HUES64 (cell line): ENCODE measurements around the gene CNTROB.

Experiments used
- H3K27ac ChIP-seq: 2 replicates; pipeline ENCODE4 v1.7.0; 2013; ENCODE audit warnings: low read depth, low read length, inconsistent platforms
- H3K27me3 ChIP-seq: 2 replicates; pipeline ENCODE4 v1.6.1; 2013; ENCODE audit warnings: mild to moderate bottlenecking, low read length; ENCODE audit not compliant: insufficient read depth
- H3K36me3 ChIP-seq: 2 replicates; pipeline ENCODE4 v1.6.1; 2013; ENCODE audit warnings: mild to moderate bottlenecking, low read length; ENCODE audit not compliant: insufficient read depth
- H3K4me1 ChIP-seq: 2 replicates; pipeline ENCODE4 v1.6.1; 2013; ENCODE audit warnings: mild to moderate bottlenecking, low read length, moderate library complexity; ENCODE audit not compliant: insufficient read depth
- H3K4me3 ChIP-seq: 2 replicates; pipeline ENCODE4 v1.5.1; 2013; ENCODE audit warnings: mild to moderate bottlenecking, low read length, moderate library complexity
- H3K9ac ChIP-seq: 2 replicates; pipeline ENCODE4 v1.6.1; 2013; ENCODE audit warnings: mild to moderate bottlenecking, low read depth, low read length
- H3K9me3 ChIP-seq: 2 replicates; pipeline ENCODE4 v1.6.1; 2013; ENCODE audit warnings: low read depth, low read length; ENCODE audit not compliant: insufficient read depth
- WGBS: fragments of 150-250, 120-280 bp; methylation state at CpG from one replicate; pipeline ENCODE4 v1.1.7; 2013; ENCODE audit warnings: missing lambda C conversion rate; 5-methylcytosine and 5-hydroxymethylcytosine counted together

Gene CNTROB

GRCh38 chr17:7971651-7972050 lies 39.6 kb downstream of the CNTROB start:
- Histone ChIP-seq H3K9me3 (0 out of 2 replicates have a peak, but pooled peaks cover 2% of the 10 kb centered on the region), H3K27me3 (0 out of 2 replicates have a peak, but pooled peaks cover 4% of the 10 kb centered on the region), H3K4me3 (no peak overlapping the region), H3K9ac (no peak overlapping the region), H3K36me3 (no peaks in the 10 kb centered on the region), H3K27ac (no peak overlapping the region), H3K4me1 (no peaks in the 10 kb centered on the region)
- WGBS, result 72% methylated on average over 4 of the region's 4 CpGs

DNA sequence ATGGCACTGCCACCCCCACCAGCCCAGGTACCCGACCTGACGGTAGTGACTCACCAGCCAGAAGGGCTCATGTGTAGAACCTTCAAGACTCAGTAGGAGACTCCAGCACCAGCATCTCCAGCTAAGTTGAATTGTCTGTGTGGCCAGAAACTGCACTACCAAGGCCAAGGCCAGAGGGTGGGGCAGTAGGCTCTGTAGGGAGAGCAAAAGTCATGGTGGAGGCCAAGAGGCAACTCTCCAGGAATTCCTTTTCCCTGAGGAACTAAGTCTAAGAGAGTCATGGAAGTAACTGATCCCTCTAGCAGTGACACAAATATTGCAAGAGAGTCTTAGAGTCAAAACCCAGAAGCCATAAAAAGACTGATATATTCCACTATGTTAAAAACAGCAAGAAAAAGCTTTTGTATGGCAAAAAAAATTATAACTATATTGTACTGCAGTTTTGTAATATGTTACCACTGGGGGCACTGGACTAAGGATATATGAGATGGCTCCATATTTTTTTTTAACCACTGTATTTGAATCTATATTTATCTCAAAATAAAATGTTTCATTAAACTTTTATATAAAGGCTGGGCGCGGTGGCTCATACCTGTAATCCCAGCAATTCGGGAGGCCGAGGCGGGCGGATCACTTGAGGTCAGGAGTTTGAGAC lies 40.3 kb downstream of the CNTROB start:
- Histone ChIP-seq H3K9me3 (0 out of 2 replicates have a peak, but pooled peaks cover 2% of the 10 kb centered on the region), H3K4me3 (no peak overlapping the region), H3K9ac (no peak overlapping the region), H3K27me3 (0 out of 2 replicates have a peak, but pooled peaks cover 4% of the 10 kb centered on the region), H3K36me3 (no peaks in the 10 kb centered on the region), H3K27ac (no peak overlapping the region), H3K4me1 (no peaks in the 10 kb centered on the region)
- WGBS, result 99% methylated on average over 8 of the region's 8 CpGs

GRCh38 chr17:7974638-7975131 lies 42.7 kb downstream of the CNTROB start:
- H3K9me3 ChIP-seq, result 0 out of 2 replicates have a peak, but pooled peaks cover 2% of the 10 kb centered on the region
- no peaks in the 10 kb centered on the region for H3K4me1 ChIP-seq

GRCh38 chr17:7977039-7977438 lies 45.0 kb downstream of the CNTROB start:
- Histone ChIP-seq H3K9me3 (0 out of 2 replicates have a peak, but pooled peaks cover 2% of the 10 kb centered on the region), H3K4me1 (no peaks in the 10 kb centered on the region), H3K4me3 (no peak overlapping the region), H3K27ac (no peak overlapping the region), H3K36me3 (no peaks in the 10 kb centered on the region), H3K9ac (no peak overlapping the region), H3K27me3 (no peaks in the 10 kb centered on the region)
- WGBS, result 95% methylated on average over 4 of the region's 4 CpGs

More at GRCh38 chr17:7974638-7975131, 42.7 kb downstream of the CNTROB start:
- H3K4me3 ChIP-seq, result no peak overlapping the region
- H3K27me3 ChIP-seq, result 0 out of 2 replicates have a peak, but pooled peaks cover 4% of the 10 kb centered on the region
- no peaks in the 10 kb centered on the region for H3K36me3 ChIP-seq
- H3K27ac ChIP-seq, result no peak overlapping the region
- H3K9ac ChIP-seq, result no peak overlapping the region

DNA sequence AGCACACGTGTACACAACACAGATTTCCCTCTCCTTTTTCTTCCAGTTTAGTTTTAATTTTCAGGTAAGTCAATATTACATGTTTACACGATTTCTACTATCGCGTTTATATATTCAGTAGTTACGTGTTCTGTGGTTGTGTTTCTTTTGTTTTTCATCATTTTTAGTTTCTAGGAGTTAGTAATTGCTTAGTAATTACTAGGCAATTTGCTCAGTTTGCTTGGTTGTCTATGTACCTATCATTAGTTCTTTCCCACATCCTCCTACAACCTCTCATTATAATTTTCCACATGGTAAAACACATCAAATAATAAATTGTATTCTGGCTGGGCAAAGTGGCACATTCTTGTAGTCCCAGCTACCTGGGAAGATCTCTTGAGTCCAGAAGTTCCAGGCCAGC lies 45.8 kb downstream of the CNTROB start:
- Histone ChIP-seq H3K27me3 (no peaks in the 10 kb centered on the region), H3K4me1 (no peaks in the 10 kb centered on the region), H3K27ac (no peak overlapping the region), H3K36me3 (no peaks in the 10 kb centered on the region), H3K4me3 (no peak overlapping the region), H3K9ac (no peak overlapping the region), H3K9me3 (0 out of 2 replicates have a peak, but pooled peaks cover 2% of the 10 kb centered on the region)
- 99% methylated on average over 5 of the region's 5 CpGs for WGBS

GRCh38 chr17:7982173-7982572 lies 50.2 kb downstream of the CNTROB start:
- no peaks in the 10 kb centered on the region for H3K9me3 ChIP-seq
- no peaks in the 10 kb centered on the region; the same call in 1 of the 2 replicates for H3K27me3 ChIP-seq
- no peak overlapping the region for H3K4me3 ChIP-seq
- 88% methylated on average over 5 of the region's 7 CpGs for WGBS
- no peaks in the 10 kb centered on the region for H3K36me3 ChIP-seq
- H3K27ac ChIP-seq, result no peak overlapping the region
- H3K4me1 ChIP-seq, result no peaks in the 10 kb centered on the region
- H3K9ac ChIP-seq, result no peak overlapping the region

GRCh38 chr17:7982666-7983065 lies 50.7 kb downstream of the CNTROB start:
- no peak overlapping the region for H3K9ac ChIP-seq
- no peaks in the 10 kb centered on the region for H3K36me3 ChIP-seq
- 86% methylated on average over 6 of the region's 6 CpGs for WGBS
- no peak overlapping the region for H3K4me3 ChIP-seq
- H3K27ac ChIP-seq, result no peak overlapping the region
- no peaks in the 10 kb centered on the region for H3K9me3 ChIP-seq
- H3K4me1 ChIP-seq, result no peaks in the 10 kb centered on the region
- no peaks in the 10 kb centered on the region; the same call in 1 of the 2 replicates for H3K27me3 ChIP-seq

DNA sequence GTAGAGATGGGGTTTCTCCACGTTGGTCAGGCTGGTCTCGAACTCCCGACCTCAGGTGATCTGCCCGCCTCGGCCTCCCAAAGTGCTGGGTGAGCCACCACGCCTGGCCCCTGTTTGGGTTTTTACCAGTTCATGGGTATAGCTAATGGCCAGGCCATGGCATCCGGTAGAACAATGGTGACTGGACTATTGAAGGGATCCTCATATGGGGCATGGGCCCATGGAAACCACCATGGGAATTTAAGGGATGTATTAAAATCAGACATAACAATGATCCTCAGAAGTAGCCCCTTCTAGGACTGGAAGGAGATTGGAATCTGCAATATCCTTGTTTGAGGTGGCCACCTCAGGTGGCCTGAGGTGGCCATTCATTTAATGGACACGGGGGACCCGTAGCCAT lies 52.9 kb downstream of the CNTROB start:
- no peaks in the 10 kb centered on the region for H3K4me1 ChIP-seq
- no peaks in the 10 kb centered on the region for H3K9me3 ChIP-seq
- H3K4me3 ChIP-seq, result no peak overlapping the region
- peaks cover 11% of the 10 kb centered on the region for H3K27me3 ChIP-seq
- no peak overlapping the region for H3K27ac ChIP-seq
- WGBS, result 91% methylated on average over 9 of the region's 9 CpGs
- H3K9ac ChIP-seq, result no peak overlapping the region
- no peaks in the 10 kb centered on the region for H3K36me3 ChIP-seq

GRCh38 chr17:7987112-7987893 lies 55.3 kb downstream of the CNTROB start:
- Histone ChIP-seq H3K9ac (no peak overlapping the region), H3K27me3 (peaks cover 13% of the 10 kb centered on the region), H3K27ac (no peak overlapping the region), H3K36me3 (no peaks in the 10 kb centered on the region), H3K4me3 (no peak overlapping the region), H3K9me3 (no peaks in the 10 kb centered on the region), H3K4me1 (no peaks in the 10 kb centered on the region)
- 80% methylated on average over 11 of the region's 12 CpGs for WGBS

DNA sequence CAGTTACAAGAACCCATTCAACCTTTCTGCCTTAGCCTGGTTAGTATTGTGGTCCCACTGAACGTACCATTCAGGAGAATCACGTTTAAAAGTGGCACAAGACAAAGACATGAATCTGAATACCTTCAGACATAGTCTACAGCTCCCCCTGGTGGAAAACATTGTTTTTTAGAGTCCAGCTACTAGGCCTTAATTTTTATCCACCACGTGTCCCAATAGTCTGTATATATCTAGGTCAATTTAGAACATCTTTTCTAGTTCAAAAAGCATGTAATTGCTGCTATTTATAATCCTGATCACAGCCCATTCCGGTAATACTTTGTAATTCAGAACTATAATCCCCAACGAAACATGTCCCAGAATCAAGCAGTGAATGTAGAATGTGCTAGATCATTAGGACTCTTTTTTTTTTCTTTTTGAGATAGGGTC lies 56.8 kb downstream of the CNTROB start:
- no peaks in the 10 kb centered on the region for H3K36me3 ChIP-seq
- H3K27ac ChIP-seq, result no peak overlapping the region
- H3K9ac ChIP-seq, result no peak overlapping the region
- H3K4me3 ChIP-seq, result no peak overlapping the region
- WGBS, result 60% methylated on average over 5 of the region's 5 CpGs
- no peaks in the 10 kb centered on the region for H3K9me3 ChIP-seq
- H3K4me1 ChIP-seq, result no peaks in the 10 kb centered on the region
- H3K27me3 ChIP-seq, result peaks cover 13% of the 10 kb centered on the region
